GF-D8 (cell line): ENCODE data around the gene NACC2.
A peak's percentile ranks its signal among the peaks of the same experiment; 100 is the strongest.

Source experiments
- DNase-seq: peaks from one replicate; lab custom pipeline; 2025; lab: John Stamatoyannopoulos, UW

NACC2 gene

GRCh38 chr9:136092741-136093140 lies 2.3 kb downstream of the NACC2 start:
- no peak for DNase-seq

DNA sequence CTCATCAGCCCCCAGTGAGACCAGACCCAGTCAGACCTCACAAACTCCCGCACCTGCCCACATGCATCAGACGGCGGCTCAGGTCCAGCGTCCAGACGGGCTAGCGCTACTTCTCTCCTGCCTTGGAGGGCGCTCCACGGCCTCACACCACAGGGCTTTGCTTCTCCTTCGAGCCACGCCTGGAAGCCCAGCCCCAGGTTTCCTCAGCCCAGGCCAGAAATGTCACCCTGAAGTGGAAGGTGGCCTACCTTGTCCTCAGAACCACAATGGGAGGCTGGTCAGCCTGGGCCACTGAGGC lies 2.8 kb downstream of the NACC2 start:
- no peak for DNase-seq

DNA sequence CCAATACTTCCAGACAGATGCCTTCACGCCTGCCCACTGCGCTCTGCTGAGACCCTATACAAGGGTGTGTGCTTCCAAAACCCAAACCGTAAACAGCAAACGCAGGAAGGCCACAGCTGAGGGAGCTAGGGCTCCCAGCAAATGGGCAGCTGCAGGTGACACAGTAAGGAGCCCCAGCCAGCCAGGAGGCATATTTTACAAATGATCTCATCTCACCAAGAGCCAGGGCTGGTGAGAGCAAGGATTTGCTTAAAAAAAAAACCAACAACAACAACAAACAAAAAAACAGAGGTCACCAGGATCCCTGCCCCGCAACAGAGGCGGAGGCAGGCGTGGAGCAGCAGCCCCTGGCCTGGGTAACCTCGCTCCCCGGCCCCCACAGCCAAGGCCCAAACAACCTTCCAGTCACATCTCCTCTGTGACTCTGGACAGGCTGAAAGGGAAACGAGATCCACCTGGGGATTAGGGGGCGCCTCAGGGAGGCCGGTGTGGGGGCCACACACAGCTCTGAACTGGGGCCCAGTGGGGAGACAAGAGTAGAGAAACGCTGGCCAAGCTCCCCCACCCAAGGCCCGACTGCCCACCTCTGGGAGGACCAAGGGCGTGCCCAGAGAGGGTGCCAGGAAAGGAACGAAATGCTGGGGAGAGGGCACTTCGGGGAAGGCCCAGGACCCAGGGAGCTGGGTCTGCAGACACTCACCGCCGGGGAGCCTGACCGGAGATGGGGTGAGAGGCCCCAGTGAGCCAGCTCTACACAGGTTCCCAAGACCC lies 3.3 kb downstream of the NACC2 start:
- no peak for DNase-seq

- DNase-seq, result no peak
Observed at GRCh38 chr9:136090768-136091581, 4.1 kb downstream of the NACC2 start.

GRCh38 chr9:136090056-136090735 lies 4.9 kb downstream of the NACC2 start:
- peak; percentile 36 for DNase-seq

GRCh38 chr9:136089697-136090045 lies 5.4 kb downstream of the NACC2 start:
- peak; percentile 43 for DNase-seq

- DNase-seq, result peak; percentile 76
Observed at GRCh38 chr9:136088939-136089696, 6.0 kb downstream of the NACC2 start.

DNA sequence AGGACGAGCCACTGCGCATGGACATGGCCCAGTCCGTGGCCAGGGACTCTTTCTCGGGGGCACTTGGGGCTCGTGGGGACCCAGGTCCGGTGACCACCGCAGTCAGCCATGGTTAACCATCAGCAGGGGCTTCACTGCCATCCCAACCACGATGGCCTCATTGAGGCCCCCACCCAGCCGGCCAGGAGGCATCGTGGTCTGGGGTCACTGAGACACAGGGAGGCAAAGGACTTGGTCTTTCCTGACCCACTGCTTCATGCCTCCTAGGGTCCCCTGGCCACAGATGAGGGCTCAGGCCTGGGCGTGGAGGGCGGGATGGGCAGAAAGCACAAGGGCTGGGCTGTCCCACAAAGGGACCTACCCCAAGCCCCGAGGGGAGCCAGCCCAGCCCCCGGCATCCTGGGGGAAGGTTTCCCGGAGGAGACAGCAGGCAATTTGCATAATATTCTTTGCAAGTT lies 6.6 kb downstream of the NACC2 start:
- no peak for DNase-seq

- no peak for DNase-seq
Observed at GRCh38 chr9:136087741-136088480, 7.2 kb downstream of the NACC2 start.

GRCh38 chr9:136086951-136087740 lies 7.9 kb downstream of the NACC2 start:
- DNase-seq, result no peak

- no peak for DNase-seq
Observed at GRCh38 chr9:136086213-136086881, 8.7 kb downstream of the NACC2 start.

- DNase-seq, result no peak
Observed at GRCh38 chr9:136085815-136086212, 9.3 kb downstream of the NACC2 start.

- DNase-seq, result no peak
Observed at GRCh38 chr9:136084063-136084944, 10.8 kb downstream of the NACC2 start.

- no peak for DNase-seq
Observed at GRCh38 chr9:136083558-136084062, 11.5 kb downstream of the NACC2 start.

DNA sequence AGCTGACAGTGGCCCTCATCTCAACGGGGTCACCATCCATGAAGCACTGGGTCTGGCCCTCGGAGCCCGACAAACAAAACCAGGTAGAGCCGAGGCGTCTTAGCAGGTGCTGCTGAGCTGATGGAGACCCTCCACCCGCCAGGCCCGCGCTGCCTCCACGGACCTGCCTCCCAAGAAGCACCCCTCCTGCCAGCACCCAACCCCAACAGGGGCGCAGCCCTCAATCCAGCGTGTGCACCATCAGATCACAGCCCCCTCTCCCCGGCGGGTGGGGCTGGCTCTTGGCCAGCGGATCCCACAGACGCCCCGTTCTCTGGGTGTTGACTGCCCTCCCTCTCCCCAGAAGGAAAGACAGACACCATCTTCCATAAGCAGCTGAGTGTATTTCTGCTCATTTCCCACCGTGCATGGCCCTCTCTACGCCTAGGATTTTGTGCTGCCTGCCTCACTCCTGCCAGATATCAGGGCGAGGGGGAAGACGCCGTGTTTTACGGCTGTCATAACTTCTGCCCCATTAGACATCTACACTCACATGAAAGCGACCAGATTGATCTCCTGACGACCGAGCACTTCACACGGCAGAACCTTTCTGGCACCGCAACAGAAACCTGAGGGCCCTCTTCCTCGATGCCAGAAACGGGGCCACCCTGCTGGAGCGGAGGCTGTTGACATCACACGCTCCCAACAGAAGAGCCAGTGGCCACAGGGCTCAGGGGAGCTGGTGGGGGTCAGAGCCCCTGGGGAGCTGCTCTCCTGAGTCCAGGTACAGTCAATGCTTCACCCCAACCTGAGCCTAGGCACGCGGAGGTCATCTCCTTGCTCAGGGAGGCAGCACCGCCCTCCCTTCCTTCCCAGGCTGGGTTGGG lies 12.4 kb downstream of the NACC2 start:
- no peak for DNase-seq

DNA sequence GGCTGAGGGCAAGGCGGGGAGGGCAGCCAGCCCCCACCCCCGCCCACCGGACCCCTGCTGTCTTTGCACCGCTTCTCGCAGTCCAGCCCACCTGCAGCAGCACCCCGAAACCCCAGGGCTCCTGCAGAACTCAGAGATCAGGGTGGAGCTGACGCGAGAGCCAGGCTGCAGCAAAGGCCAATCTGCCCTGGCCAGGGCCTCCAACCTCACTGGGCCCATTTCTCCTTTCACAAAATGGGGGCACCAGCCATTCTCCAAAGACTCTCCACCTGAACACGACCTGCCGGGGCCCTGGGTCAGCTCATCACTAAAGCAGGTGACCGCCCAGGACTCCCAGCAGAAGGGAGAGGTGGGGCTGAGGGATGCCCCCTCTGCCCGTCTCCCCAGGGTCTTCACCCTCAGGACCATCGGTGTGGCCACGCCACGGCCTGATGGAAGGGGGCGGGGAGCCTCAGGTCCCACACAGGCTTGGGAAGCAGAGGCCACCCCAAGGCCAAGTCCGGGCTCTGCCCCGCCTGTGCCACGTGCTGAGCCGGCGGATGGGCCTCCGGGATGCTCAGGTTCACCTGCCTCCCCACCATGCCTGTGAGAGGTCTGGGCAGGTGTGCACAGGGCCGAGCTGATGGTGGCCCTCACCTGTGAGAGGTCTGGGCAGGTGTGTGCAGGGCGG lies 13.1 kb downstream of the NACC2 start:
- DNase-seq, result no peak

GRCh38 chr9:136081113-136081825 lies 13.8 kb downstream of the NACC2 start:
- no peak for DNase-seq
